Measurements from ENCODE around the gene IL17A. TPM values are rescaled to one million over a fixed set of nuclear protein-coding genes. Genes with fewer than 3 reads are reported as not detected.

The IL17A gene
- total and polyA plus RNA-seq, 2 donors (not counting 3 experiments of a cell fraction or from before 2014, with no cell fraction given) = not detected

- H3K4me2 ChIP-seq (ENCODE audit: insufficient read depth, low read length) = no peak overlapping the region
- H3K9me1 ChIP-seq (replicated peaks; ENCODE audit: control insufficient read depth, extremely low read depth, insufficient read depth, low read length) = no peaks in the 10 kb centered on the region
- ChIA-PET CTCF (no interaction called here), POLR2A (no interaction called here)
- no peaks in the 10 kb centered on the region for H3K27me3 ChIP-seq (ENCODE audit: control insufficient read depth in 2 of 2, insufficient read depth in 2 of 2, low read length in 2 of 2)
- no peak overlapping the region for H2AFZ ChIP-seq (ENCODE audit: low read depth, low read length)
- BruUV-seq (replicated peaks) = no TSS peak
- no peak overlapping the region for H3K4me3 ChIP-seq (replicated peaks in 1 of 3; ENCODE audit: insufficient read depth in 1 of 3, low read depth in 1 of 3, low read length in 3 of 3)
- H3K79me2 ChIP-seq (ENCODE audit: control insufficient read depth, insufficient read depth, low read length) = no peaks in the 10 kb centered on the region
- DNase-seq (ENCODE audit: low read depth, low spot score) = no peak
- dilution Hi-C loops (cut with MboI; ENCODE audit: extremely low pct_ligation_motif_present, low sequenced_read_pairs) = no loop called here
- no peaks in the 10 kb centered on the region for H3K4me1 ChIP-seq (ENCODE audit: control insufficient read depth, extremely low read depth, insufficient read depth, low read length)
- no peak overlapping the region for H3K9ac ChIP-seq (replicated peaks; ENCODE audit: extremely low read depth, insufficient read depth, low read length)
- intact Hi-C loops (cut with micrococcal nuclease) = no loop called here
- no peak for FAIRE-seq
- H4K20me1 ChIP-seq (replicated peaks; ENCODE audit: control insufficient read depth, extremely low read depth, insufficient read depth, low read length) = no peaks in the 10 kb centered on the region
- TF ChIP-seq FOS (IDR thresholded peaks at IDR 0.05; ENCODE audit: borderline replicate concordance, insufficient read depth, low read length) (no peak), MYC (IDR thresholded peaks at IDR 0.05; ENCODE audit: low read depth, low read length) (no peak), GATA2 (IDR thresholded peaks at IDR 0.05; ENCODE audit: insufficient read depth, insufficient read length, low read depth, low read length) (no peak)
- TF ChIP-seq, protein P1, sequence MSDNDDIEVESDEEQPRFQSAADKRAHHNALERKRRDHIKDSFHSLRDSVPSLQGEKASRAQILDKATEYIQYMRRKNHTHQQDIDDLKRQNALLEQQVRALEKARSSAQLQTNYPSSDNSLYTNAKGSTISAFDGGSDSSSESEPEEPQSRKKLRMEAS (IDR thresholded peaks at IDR 0.05; ENCODE audit: insufficient read depth, insufficient read length) = no peak
- no peak overlapping the region for H3K27ac ChIP-seq (ENCODE audit: insufficient read depth, low read depth, low read length)
- H3K9me3 ChIP-seq (replicated peaks; ENCODE audit: control insufficient read depth, insufficient read depth, low read length) = no peaks in the 10 kb centered on the region
- no peaks in the 10 kb centered on the region for H3K36me3 ChIP-seq (ENCODE audit: control insufficient read depth in 2 of 2, extremely low read depth in 1 of 2, insufficient read depth in 2 of 2, low read length in 2 of 2)
Measured at GRCh38 chr6:52176550-52176949, 9.6 kb upstream of the IL17A start.

DNA sequence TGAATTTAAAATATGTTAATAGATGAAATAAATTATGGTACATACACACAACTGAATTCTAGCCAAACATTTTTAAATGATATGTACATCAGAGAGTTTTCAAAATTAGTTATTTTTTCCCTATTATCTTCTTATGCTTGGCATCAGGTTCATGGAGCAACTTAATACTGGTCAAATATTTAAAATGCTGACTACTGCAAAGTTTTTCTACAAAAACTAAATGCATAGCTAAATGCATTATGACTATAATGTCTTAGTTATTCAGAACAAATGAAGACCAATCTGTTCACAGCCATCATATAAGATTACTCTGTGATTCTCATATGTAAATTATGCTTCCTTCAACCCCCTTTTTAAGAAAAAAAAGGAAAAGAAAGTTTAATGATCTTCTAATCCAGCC, 8.2 kb upstream of the IL17A start:
- Histone ChIP-seq H3K27ac (ENCODE audit: insufficient read depth, low read depth, low read length) (no peak overlapping the region), H3K27me3 (ENCODE audit: control insufficient read depth in 2 of 2, insufficient read depth in 2 of 2, low read length in 2 of 2) (peaks cover 0 to 2% of the 10 kb centered on the region in 2 experiments), H3K9me1 (replicated peaks; ENCODE audit: control insufficient read depth, extremely low read depth, insufficient read depth, low read length) (no peaks in the 10 kb centered on the region), H3K79me2 (ENCODE audit: control insufficient read depth, insufficient read depth, low read length) (no peaks in the 10 kb centered on the region), H3K36me3 (ENCODE audit: control insufficient read depth in 2 of 2, extremely low read depth in 1 of 2, insufficient read depth in 2 of 2, low read length in 2 of 2) (no peaks in the 10 kb centered on the region), H4K20me1 (replicated peaks; ENCODE audit: control insufficient read depth, extremely low read depth, insufficient read depth, low read length) (no peaks in the 10 kb centered on the region), H3K4me3 (replicated peaks in 1 of 3; ENCODE audit: insufficient read depth in 1 of 3, low read depth in 1 of 3, low read length in 3 of 3) (no peak overlapping the region), H3K4me1 (ENCODE audit: control insufficient read depth, extremely low read depth, insufficient read depth, low read length) (no peaks in the 10 kb centered on the region), H3K4me2 (ENCODE audit: insufficient read depth, low read length) (no peak overlapping the region), H3K9ac (replicated peaks; ENCODE audit: extremely low read depth, insufficient read depth, low read length) (no peak overlapping the region), H2AFZ (ENCODE audit: low read depth, low read length) (no peak overlapping the region), H3K9me3 (replicated peaks; ENCODE audit: control insufficient read depth, insufficient read depth, low read length) (no peaks in the 10 kb centered on the region)
- FAIRE-seq (no peak), DNase-seq (ENCODE audit: low read depth, low spot score) (no peak)
- dilution Hi-C loops (cut with MboI; ENCODE audit: extremely low pct_ligation_motif_present, low sequenced_read_pairs) = no loop called here
- TF ChIP-seq POLR2A (IDR thresholded peaks at IDR 0.05; ENCODE audit: low read depth, low read length) (no peak), POLR2AphosphoS5 (IDR thresholded peaks at IDR 0.05; ENCODE audit: insufficient read depth, low read depth, low read length) (no peak), FOS (IDR thresholded peaks at IDR 0.05; ENCODE audit: borderline replicate concordance, insufficient read depth, low read length) (no peak), JUN (IDR thresholded peaks at IDR 0.05; ENCODE audit: borderline replicate concordance, insufficient read depth, insufficient read length, low read depth) (no peak), GATA2 (IDR thresholded peaks at IDR 0.05; ENCODE audit: insufficient read depth, insufficient read length, low read depth, low read length) (no peak), MYC (IDR thresholded peaks at IDR 0.05; ENCODE audit: low read depth, low read length) (no peak), EZH2 (IDR thresholded peaks at IDR 0.05; ENCODE audit: borderline replicate concordance, low read depth, low read length, severe bottlenecking) (no peak)
- TF ChIP-seq, protein P1 (IDR thresholded peaks at IDR 0.05; ENCODE audit: insufficient read depth, insufficient read length) = no peak
- TF ChIP-seq, protein P2, sequence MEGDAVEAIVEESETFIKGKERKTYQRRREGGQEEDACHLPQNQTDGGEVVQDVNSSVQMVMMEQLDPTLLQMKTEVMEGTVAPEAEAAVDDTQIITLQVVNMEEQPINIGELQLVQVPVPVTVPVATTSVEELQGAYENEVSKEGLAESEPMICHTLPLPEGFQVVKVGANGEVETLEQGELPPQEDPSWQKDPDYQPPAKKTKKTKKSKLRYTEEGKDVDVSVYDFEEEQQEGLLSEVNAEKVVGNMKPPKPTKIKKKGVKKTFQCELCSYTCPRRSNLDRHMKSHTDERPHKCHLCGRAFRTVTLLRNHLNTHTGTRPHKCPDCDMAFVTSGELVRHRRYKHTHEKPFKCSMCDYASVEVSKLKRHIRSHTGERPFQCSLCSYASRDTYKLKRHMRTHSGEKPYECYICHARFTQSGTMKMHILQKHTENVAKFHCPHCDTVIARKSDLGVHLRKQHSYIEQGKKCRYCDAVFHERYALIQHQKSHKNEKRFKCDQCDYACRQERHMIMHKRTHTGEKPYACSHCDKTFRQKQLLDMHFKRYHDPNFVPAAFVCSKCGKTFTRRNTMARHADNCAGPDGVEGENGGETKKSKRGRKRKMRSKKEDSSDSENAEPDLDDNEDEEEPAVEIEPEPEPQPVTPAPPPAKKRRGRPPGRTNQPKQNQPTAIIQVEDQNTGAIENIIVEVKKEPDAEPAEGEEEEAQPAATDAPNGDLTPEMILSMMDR (IDR thresholded peaks at IDR 0.05; ENCODE audit: extremely low read depth in 1 of 2, insufficient read depth in 1 of 2, low read depth in 1 of 2, low read length in 2 of 2) = no peak
- CTCF ChIA-PET = interaction anchor here (1.1 kb wide), 1 partner anchor 12 kb away, joined by 3 read pairs; no protein-coding TSS in a partner anchor
- POLR2A ChIA-PET = no interaction called here
- no TSS peak for BruUV-seq (replicated peaks)
- intact Hi-C loops (cut with micrococcal nuclease) = no loop called here

Measured in endothelial cell of umbilical vein (primary cell).